ENCODE results near the gene SCYL2.
A peak's percentile ranks its signal among the peaks of the same experiment; 100 is the strongest.
"Not testable (repeated sequence)": the region's sequence is repeated elsewhere in the genome, so short reads cannot be mapped to it uniquely, and the experiment has no call there.

The SCYL2 gene

DNA sequence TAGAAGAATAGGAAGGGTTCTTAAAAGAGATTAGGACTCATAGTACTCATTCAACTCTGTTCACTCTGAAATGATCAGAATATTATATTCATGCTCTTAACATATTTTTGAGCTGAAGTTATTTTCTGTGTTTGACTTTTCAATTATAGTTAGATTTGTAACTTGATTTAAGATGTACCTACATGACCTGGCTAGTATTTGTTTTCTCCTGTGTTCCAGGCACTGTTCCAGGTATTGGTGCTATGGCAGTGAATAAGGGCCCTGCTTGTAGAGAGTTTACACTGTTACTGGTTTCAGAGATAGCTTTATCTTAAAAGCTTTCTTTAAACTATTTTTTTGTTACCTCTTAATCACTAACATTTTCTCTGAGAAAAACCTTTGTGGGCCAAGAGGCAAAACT is 70.8 kb downstream of the SCYL2 start (continued):
- TF ChIP-seq, protein P1, sequence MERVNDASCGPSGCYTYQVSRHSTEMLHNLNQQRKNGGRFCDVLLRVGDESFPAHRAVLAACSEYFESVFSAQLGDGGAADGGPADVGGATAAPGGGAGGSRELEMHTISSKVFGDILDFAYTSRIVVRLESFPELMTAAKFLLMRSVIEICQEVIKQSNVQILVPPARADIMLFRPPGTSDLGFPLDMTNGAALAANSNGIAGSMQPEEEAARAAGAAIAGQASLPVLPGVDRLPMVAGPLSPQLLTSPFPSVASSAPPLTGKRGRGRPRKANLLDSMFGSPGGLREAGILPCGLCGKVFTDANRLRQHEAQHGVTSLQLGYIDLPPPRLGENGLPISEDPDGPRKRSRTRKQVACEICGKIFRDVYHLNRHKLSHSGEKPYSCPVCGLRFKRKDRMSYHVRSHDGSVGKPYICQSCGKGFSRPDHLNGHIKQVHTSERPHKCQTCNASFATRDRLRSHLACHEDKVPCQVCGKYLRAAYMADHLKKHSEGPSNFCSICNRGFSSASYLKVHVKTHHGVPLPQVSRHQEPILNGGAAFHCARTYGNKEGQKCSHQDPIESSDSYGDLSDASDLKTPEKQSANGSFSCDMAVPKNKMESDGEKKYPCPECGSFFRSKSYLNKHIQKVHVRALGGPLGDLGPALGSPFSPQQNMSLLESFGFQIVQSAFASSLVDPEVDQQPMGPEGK (CRISPR knock-in tag; IDR thresholded peaks at IDR 0.05; ENCODE audit: borderline replicate concordance): no peak
- TF ChIP-seq ZC3H10 (CRISPR knock-in tag; IDR thresholded peaks at IDR 0.05) (no peak), TOX (CRISPR knock-in tag; IDR thresholded peaks at IDR 0.05; ENCODE audit: borderline replicate concordance) (no peak), ARNTL (CRISPR knock-in tag; IDR thresholded peaks at IDR 0.05; ENCODE audit: borderline replicate concordance, low read depth) (no peak), ISL1 (CRISPR knock-in tag; IDR thresholded peaks at IDR 0.05) (no peak; the same call in 1 of the 2 replicates), TCF4 (CRISPR knock-in tag; IDR thresholded peaks at IDR 0.05; ENCODE audit: borderline replicate concordance) (no peak), ZFP3 (CRISPR knock-in tag; IDR thresholded peaks at IDR 0.05) (no peak), GLIS3 (CRISPR knock-in tag; IDR thresholded peaks at IDR 0.05) (no peak)

DNA sequence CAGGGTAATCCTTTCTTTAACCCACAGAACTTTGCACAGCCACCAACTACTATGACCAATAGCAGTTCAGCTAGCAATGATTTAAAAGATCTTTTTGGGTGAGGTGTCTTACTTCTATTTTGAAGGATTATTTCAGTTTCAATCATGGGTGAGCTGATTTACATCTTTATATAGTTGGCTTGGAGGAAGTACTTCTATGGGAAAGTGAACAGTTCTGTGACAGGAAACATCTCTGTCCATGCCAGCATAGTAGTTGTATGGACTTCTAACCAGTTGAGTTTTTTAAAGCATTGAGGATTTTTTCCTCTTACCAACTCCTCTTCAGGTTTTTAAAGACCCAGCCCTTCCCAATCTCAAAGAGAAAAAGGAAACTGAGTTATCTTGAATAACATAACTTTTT is 72.1 kb downstream of the SCYL2 start:
- no peak for ATAC-seq
- TF ChIP-seq ZNF565 (CRISPR knock-in tag; conservative IDR thresholded peaks at IDR 0.05; ENCODE audit: low read depth) (no peak), ZFP3 (CRISPR knock-in tag; IDR thresholded peaks at IDR 0.05) (no peak), ZFP30 (CRISPR knock-in tag; IDR thresholded peaks at IDR 0.05) (no peak), GLIS3 (CRISPR knock-in tag; IDR thresholded peaks at IDR 0.05) (no peak)
- TF ChIP-seq, protein P2, sequence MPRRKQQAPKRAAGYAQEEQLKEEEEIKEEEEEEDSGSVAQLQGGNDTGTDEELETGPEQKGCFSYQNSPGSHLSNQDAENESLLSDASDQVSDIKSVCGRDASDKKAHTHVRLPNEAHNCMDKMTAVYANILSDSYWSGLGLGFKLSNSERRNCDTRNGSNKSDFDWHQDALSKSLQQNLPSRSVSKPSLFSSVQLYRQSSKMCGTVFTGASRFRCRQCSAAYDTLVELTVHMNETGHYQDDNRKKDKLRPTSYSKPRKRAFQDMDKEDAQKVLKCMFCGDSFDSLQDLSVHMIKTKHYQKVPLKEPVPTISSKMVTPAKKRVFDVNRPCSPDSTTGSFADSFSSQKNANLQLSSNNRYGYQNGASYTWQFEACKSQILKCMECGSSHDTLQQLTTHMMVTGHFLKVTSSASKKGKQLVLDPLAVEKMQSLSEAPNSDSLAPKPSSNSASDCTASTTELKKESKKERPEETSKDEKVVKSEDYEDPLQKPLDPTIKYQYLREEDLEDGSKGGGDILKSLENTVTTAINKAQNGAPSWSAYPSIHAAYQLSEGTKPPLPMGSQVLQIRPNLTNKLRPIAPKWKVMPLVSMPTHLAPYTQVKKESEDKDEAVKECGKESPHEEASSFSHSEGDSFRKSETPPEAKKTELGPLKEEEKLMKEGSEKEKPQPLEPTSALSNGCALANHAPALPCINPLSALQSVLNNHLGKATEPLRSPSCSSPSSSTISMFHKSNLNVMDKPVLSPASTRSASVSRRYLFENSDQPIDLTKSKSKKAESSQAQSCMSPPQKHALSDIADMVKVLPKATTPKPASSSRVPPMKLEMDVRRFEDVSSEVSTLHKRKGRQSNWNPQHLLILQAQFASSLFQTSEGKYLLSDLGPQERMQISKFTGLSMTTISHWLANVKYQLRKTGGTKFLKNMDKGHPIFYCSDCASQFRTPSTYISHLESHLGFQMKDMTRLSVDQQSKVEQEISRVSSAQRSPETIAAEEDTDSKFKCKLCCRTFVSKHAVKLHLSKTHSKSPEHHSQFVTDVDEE (CRISPR knock-in tag; IDR thresholded peaks at IDR 0.05): no peak
- TF ChIP-seq, protein P3, sequence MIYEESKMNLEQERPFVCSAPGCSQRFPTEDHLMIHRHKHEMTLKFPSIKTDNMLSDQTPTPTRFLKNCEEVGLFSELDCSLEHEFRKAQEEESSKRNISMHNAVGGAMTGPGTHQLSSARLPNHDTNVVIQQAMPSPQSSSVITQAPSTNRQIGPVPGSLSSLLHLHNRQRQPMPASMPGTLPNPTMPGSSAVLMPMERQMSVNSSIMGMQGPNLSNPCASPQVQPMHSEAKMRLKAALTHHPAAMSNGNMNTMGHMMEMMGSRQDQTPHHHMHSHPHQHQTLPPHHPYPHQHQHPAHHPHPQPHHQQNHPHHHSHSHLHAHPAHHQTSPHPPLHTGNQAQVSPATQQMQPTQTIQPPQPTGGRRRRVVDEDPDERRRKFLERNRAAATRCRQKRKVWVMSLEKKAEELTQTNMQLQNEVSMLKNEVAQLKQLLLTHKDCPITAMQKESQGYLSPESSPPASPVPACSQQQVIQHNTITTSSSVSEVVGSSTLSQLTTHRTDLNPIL (CRISPR knock-in tag; IDR thresholded peaks at IDR 0.05; ENCODE audit: low read depth): no peak

DNA sequence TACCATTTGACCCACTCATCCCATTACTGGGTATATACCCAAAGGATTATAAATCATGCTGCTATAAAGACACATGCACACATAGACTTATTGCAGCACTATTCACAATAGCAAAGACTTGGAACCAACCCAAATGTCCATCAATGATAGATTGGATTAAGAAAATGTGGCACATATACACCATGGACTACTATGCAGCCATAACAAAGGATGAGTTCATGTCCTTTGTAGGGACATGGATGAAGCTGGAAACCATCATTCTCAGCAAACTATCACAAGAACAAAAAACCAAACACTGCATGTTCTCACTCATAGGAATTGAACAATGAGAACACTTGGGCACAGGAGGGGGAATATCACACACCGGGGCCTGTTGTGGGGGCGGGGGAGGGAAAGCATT is 75.9 kb downstream of the SCYL2 start:
- not testable (repeated sequence) for ATAC-seq

DNA sequence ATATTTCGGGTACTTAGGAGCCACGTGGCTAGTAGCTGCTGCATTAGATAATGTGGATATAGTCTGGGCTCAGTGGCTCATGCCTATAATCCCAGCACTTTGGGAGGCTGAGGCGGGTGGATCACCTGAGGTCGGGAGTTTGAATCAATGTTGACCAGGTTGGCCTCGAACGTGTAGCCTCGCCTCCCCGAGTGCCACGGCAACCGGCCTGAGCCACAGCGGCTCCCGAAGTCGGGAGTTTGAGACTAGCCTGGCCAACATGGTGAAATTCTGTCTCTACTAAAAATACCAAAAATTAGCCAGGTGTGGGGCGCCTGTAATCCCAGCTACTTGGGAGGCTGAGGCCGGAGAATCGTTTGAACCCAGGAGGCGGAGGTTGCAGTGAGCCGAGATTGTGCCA is 77.4 kb downstream of the SCYL2 start:
- not testable (repeated sequence) for ATAC-seq

DNA sequence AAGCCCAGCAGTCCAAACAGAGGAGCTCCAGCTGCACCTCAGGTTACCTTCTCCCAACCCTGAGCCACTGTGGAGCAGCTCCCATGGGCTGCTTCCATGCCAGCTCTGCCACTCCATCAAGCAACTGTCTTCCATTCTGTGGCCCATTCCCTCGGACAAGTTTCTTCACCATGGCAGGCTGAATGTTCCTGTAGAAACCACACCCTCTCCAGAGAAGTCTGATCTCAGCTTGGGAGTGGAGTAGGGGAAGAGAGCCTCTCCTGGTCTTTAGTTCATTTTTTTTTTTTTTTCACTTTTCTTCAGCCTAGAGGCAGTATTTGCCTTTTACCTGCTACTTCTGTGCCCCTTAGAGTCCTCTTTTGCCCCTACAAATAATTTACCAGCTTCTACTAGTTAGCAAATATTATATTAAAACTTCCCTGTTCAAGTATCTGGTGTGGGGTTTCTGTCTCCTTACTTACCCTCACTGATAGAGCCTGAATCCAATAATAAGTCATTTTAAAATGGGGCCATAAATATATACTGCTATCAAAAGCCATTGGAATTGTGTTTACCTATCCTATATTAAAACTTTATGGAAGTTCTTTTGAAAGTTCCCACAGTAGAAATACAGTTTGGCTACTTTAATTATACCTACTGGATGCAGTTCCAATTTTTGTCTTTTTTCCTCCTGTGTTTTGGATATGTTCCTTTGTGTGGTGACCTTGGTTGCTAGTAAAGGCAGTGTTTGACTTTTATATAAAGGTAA is 78.2 kb downstream of the SCYL2 start:
- TF ChIP-seq ISL1 (CRISPR knock-in tag; IDR thresholded peaks at IDR 0.05) (no peak), ZNF8 (CRISPR knock-in tag; IDR thresholded peaks at IDR 0.05) (no peak), ZC3H10 (CRISPR knock-in tag; IDR thresholded peaks at IDR 0.05) (no peak), RARB (CRISPR knock-in tag; IDR thresholded peaks at IDR 0.05) (no peak), ZNF565 (CRISPR knock-in tag; conservative IDR thresholded peaks at IDR 0.05; ENCODE audit: low read depth) (no peak), BACH2 (CRISPR knock-in tag; IDR thresholded peaks at IDR 0.05; ENCODE audit: borderline replicate concordance) (no peak), ZFP30 (CRISPR knock-in tag; IDR thresholded peaks at IDR 0.05) (no peak)
- TF ChIP-seq, protein P2 (CRISPR knock-in tag; IDR thresholded peaks at IDR 0.05): no peak
- peak; percentile 28 for ATAC-seq
